GM10248 (cell line): ENCODE results near the gene NSFL1C.

Experiments used
- CTCF ChIA-PET: fragments of 300-600 bp; sonication (Branson Sonifier 250); formaldehyde crosslinking; extraction: SDS; loops from one replicate; lab custom pipeline; 2021; ENCODE audit warnings: antibody characterized with exemption; lab: Yijun Ruan, JAX
- POLR2A ChIA-PET: fragments of 350-650 bp; sonication (Branson Sonifier 250); formaldehyde crosslinking; extraction: SDS; loops from one replicate; lab custom pipeline; 2020; ENCODE audit warnings: antibody characterized with exemption; lab: Yijun Ruan, JAX
- DNase-seq: peaks from one replicate; pipeline ENCODE4 v3.0.0; 2012; ENCODE audit errors: extremely low spot score
- CTCF ChIP-seq: IDR thresholded peaks from 2 replicates; pipeline ENCODE4 v1.5.1; 2012; ENCODE audit warnings: mild to moderate bottlenecking, low read depth; ENCODE audit errors: extremely low read depth, missing control alignments, control extremely low read depth

The NSFL1C gene

GRCh38 chr20:1441133-1441532, 25.5 kb downstream of the NSFL1C start:
- CTCF ChIA-PET = interaction anchor here (1.2 to 6.7 kb wide), 5 partner anchors 10 to 128 kb away, joined by 4 to 91 read pairs (median 4); partner anchors contain the start of gene NSFL1C
- TF ChIP-seq CTCF = no peak
- POLR2A ChIA-PET = no interaction called here
- no peak for DNase-seq

GRCh38 chr20:1440024-1440423, 26.6 kb downstream of the NSFL1C start:
- ChIA-PET POLR2A (no interaction called here), CTCF (interaction anchor here (1.1 to 6.7 kb wide), 8 partner anchors 11 to 128 kb away, joined by 3 to 91 read pairs (median 4); partner anchors contain the start of gene NSFL1C)
- no peak for DNase-seq
- peak; percentile 42 for TF ChIP-seq CTCF

GRCh38 chr20:1438361-1438760, 28.3 kb downstream of the NSFL1C start:
- no peak for TF ChIP-seq CTCF
- DNase-seq = no peak
- CTCF ChIA-PET = interaction anchor here (0.7 to 6.7 kb wide), 15 partner anchors 8 to 339 kb away, joined by 3 to 91 read pairs (median 4); partner anchors contain the start of gene NSFL1C
- POLR2A ChIA-PET = no interaction called here

GRCh38 chr20:1437235-1437904, 29.3 kb downstream of the NSFL1C start:
- peak; percentile 85 for TF ChIP-seq CTCF
- peak; percentile 79 for DNase-seq
- ChIA-PET CTCF (interaction anchor here (0.6 to 6.7 kb wide), 28 partner anchors 8 to 220 kb away, joined by 3 to 91 read pairs (median 4); partner anchors contain the start of genes FKBP1A, NSFL1C and SDCBP2), POLR2A (no interaction called here)

- ChIA-PET POLR2A (no interaction called here), CTCF (interaction anchor here (0.7 to 6.7 kb wide), 15 partner anchors 9 to 341 kb away, joined by 3 to 91 read pairs (median 6); partner anchors contain the start of gene NSFL1C)
- no peak for TF ChIP-seq CTCF
- DNase-seq = no peak
Measured at GRCh38 chr20:1436263-1436662, 30.4 kb downstream of the NSFL1C start.

- TF ChIP-seq CTCF = no peak
- POLR2A ChIA-PET = interaction anchor here (0.7 kb wide), 1 partner anchor 1035 kb away, joined by 5 read pairs; the partner anchor contains the start of gene SNRPB
- no peak for DNase-seq
- CTCF ChIA-PET = interaction anchor here (0.7 to 6.7 kb wide), 8 partner anchors 15 to 342 kb away, joined by 3 to 91 read pairs (median 18); partner anchors contain the start of gene NSFL1C
Measured at GRCh38 chr20:1435337-1435699, 31.3 kb downstream of the NSFL1C start.
